CD14-positive monocyte (primary cell): Measurements from ENCODE around the gene EYS. TPM values are rescaled to one million over a fixed set of nuclear protein-coding genes. Genes with fewer than 3 reads are reported as not detected.

Experiments
- DNase-seq, 3 donors: peaks; one replicate each; pipeline ENCODE4 v3.0.0-alpha.2; 2011 to 2022
- H2AFZ ChIP-seq: 2 replicates; pipeline ENCODE4 v1.6.0; 2012; ENCODE audit warnings: mild to moderate bottlenecking, low read depth, low read length, inconsistent platforms; ENCODE audit not compliant: insufficient read depth, poor library complexity, severe bottlenecking
- H3K27ac ChIP-seq, 2 donors: 1 replicate in 1 of 2; 2 replicates in 1 of 2; pipeline ENCODE4 v1.5.1; 2012 to 2013; ENCODE audit warnings: low read length in 2 of 2, control low read depth in 1 of 2, inconsistent platforms in 1 of 2, low read depth in 1 of 2, mild to moderate bottlenecking in 1 of 2
- H3K27me3 ChIP-seq, 2 donors: one replicate each; pipeline versions ENCODE4 v1.6.0 to v1.6.1; 2011 to 2013; ENCODE audit warnings: low read length in 2 of 2; ENCODE audit not compliant: control insufficient read depth in 2 of 2, insufficient read depth in 2 of 2
- H3K36me3 ChIP-seq, 2 donors: replicated peaks in 1 of 2; 1 replicate in 1 of 2; 2 replicates in 1 of 2; pipeline versions ENCODE4 v1.5.1 to v1.6.1; 2012 to 2013; ENCODE audit warnings: low read length in 2 of 2, control low read depth in 1 of 2, inconsistent platforms in 1 of 2, mild to moderate bottlenecking in 1 of 2; ENCODE audit not compliant: insufficient read depth in 2 of 2, control insufficient read depth in 1 of 2
- H3K4me1 ChIP-seq, 2 donors: 1 replicate in 1 of 2; 2 replicates in 1 of 2; pipeline versions ENCODE4 v1.5.1 to v1.6.1; 2012 to 2013; ENCODE audit warnings: low read length in 2 of 2, control low read depth in 1 of 2, inconsistent platforms in 1 of 2, mild to moderate bottlenecking in 1 of 2, moderate library complexity in 1 of 2; ENCODE audit not compliant: insufficient read depth in 2 of 2, control insufficient read depth in 1 of 2
- H3K4me2 ChIP-seq: replicated peaks from 2 replicates; pipeline ENCODE3; 2012; ENCODE audit warnings: low read length, moderate library complexity, mild to moderate bottlenecking; ENCODE audit not compliant: poor library complexity, severe bottlenecking; ENCODE audit errors: extremely low read depth
- H3K4me3 ChIP-seq, 3 experiments: fragments of 200-600 bp in 1 of 3; sonication (generic) in 1 of 3; replicated peaks in 1 of 3; 1 replicate in 2 of 3; 2 replicates in 1 of 3; pipeline ENCODE4 v1.5.1; 2011 to 2013; ENCODE audit warnings: low read length in 3 of 3, mild to moderate bottlenecking in 3 of 3, control low read depth in 2 of 3, low read depth in 2 of 3, inconsistent platforms in 1 of 3, moderate library complexity in 1 of 3
- H3K79me2 ChIP-seq: 2 replicates; pipeline ENCODE4 v1.6.0; 2012; ENCODE audit warnings: mild to moderate bottlenecking, control low read depth, inconsistent platforms, low read length, moderate library complexity; ENCODE audit not compliant: insufficient read depth
- H3K9ac ChIP-seq: 2 replicates; pipeline ENCODE4 v1.6.0; 2017; ENCODE audit warnings: low read length, mild to moderate bottlenecking; ENCODE audit not compliant: insufficient read depth, poor library complexity, severe bottlenecking
- H3K9me3 ChIP-seq, 2 donors: replicated peaks in 1 of 2; 1 replicate in 1 of 2; 2 replicates in 1 of 2; pipeline versions ENCODE4 v1.5.1 to v1.6.1; 2012 to 2013; ENCODE audit warnings: low read length in 2 of 2, control low read depth in 1 of 2; ENCODE audit not compliant: control insufficient read depth in 1 of 2, insufficient read depth in 1 of 2
- H4K20me1 ChIP-seq: 2 replicates; pipeline ENCODE4 v1.6.0; 2012; ENCODE audit warnings: mild to moderate bottlenecking, low read length, control low read depth, moderate library complexity; ENCODE audit not compliant: insufficient read depth
- H3K27ac Mint-ChIP-seq, 7 donors: one replicate each; pipeline ENCODE4 v1.8.0; 2020; ENCODE audit warnings: mild to moderate bottlenecking in 7 of 7, mixed read lengths in 7 of 7, moderate library complexity in 6 of 7, inconsistent platforms in 2 of 7
- H3K27me3 Mint-ChIP-seq, 3 donors: one replicate each; pipeline ENCODE4 v1.8.0; 2021 to 2022; ENCODE audit warnings: low read depth in 3 of 3, mild to moderate bottlenecking in 3 of 3, mixed read lengths in 3 of 3, moderate library complexity in 3 of 3, inconsistent platforms in 1 of 3
- H3K36me3 Mint-ChIP-seq, 2 donors: one replicate each; pipeline ENCODE4 v1.8.0; 2020; ENCODE audit warnings: mixed read lengths in 2 of 2, inconsistent platforms in 1 of 2, mild to moderate bottlenecking in 1 of 2
- H3K4me1 Mint-ChIP-seq: one replicate; pipeline ENCODE4 v1.8.0; 2020; ENCODE audit warnings: mild to moderate bottlenecking, mixed read lengths
- H3K4me3 Mint-ChIP-seq, 2 donors: one replicate each; pipeline ENCODE4 v1.8.0; 2020; ENCODE audit warnings: mild to moderate bottlenecking in 2 of 2, mixed read lengths in 2 of 2, moderate library complexity in 1 of 2
- H3K9me3 Mint-ChIP-seq, 7 donors: one replicate each; pipeline ENCODE4 v1.8.0; 2020 to 2022; ENCODE audit warnings: mixed read lengths in 7 of 7, mild to moderate bottlenecking in 6 of 7, moderate library complexity in 6 of 7, inconsistent platforms in 2 of 7
- WGBS: methylation state at CpG from one replicate; pipeline ENCODE4 v1.1.5; 2013; ENCODE audit warnings: missing lambda C conversion rate; ENCODE audit not compliant: insufficient coverage; 5-methylcytosine and 5-hydroxymethylcytosine counted together
- intact Hi-C, 2 donors: fragments of 100-400 bp; cut with micrococcal nuclease; formaldehyde crosslinking; loops; one replicate each; pipeline versions ENCODE4 v1.15.0 to v1.15.1; 2023
- polyA plus RNA-seq, 3 donors: library from polyadenylated mRNA; depleted of rRNA in 1 of 3; unstranded in 2 of 3; stranded (reverse) in 1 of 3; fragments of 300-500 nt in 2 of 3; fragments of >200 nt in 1 of 3; fragmentation: Illumina TruSeq in 2 of 3; gene quantifications; 1 replicate in 2 of 3; 2 replicates in 1 of 3; pipeline ENCODE4 v1.2.3, GENCODE V29; 2012 to 2021
- TF ChIP-seq, protein P1 (sequence below): fragments of 200-600 bp; IDR thresholded peaks from one replicate; pipeline ENCODE4 v1.8.0; 2022; ENCODE audit warnings: antibody characterized with exemption, mild to moderate bottlenecking

The EYS gene
- polyA plus RNA-seq, 3 donors, result 0.01 to 0.03 TPM; not detected in 1

DNA sequence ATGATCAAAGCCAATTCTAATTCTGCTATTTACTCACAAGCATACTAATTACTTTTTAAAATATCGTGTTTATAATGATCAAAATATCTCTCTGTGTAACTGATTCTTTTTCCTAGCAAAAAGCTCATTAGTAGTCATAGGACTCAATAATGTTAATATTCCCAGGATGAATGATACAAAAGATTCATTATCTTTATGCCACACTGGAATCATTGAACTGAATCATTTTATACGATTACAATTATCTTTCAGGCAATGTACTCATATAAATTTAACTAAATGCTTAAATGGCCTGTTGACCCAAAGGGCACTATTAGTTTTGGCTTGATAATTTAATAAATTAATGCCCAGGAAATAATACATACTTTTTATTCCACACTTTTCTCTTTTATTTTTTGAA lies 96.3 kb downstream of the EYS start:
- no peak overlapping the region for H3K9ac ChIP-seq
- TF ChIP-seq, protein P1, sequence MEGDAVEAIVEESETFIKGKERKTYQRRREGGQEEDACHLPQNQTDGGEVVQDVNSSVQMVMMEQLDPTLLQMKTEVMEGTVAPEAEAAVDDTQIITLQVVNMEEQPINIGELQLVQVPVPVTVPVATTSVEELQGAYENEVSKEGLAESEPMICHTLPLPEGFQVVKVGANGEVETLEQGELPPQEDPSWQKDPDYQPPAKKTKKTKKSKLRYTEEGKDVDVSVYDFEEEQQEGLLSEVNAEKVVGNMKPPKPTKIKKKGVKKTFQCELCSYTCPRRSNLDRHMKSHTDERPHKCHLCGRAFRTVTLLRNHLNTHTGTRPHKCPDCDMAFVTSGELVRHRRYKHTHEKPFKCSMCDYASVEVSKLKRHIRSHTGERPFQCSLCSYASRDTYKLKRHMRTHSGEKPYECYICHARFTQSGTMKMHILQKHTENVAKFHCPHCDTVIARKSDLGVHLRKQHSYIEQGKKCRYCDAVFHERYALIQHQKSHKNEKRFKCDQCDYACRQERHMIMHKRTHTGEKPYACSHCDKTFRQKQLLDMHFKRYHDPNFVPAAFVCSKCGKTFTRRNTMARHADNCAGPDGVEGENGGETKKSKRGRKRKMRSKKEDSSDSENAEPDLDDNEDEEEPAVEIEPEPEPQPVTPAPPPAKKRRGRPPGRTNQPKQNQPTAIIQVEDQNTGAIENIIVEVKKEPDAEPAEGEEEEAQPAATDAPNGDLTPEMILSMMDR, result no peak
- H3K27me3 ChIP-seq, result no peaks in the 10 kb centered on the region
- H3K79me2 ChIP-seq, result no peaks in the 10 kb centered on the region
- Mint-ChIP-seq H3K27ac (no peak overlapping the region), H3K4me1 (no peaks in the 10 kb centered on the region), H3K36me3 (no peaks in the 10 kb centered on the region), H3K9me3 (peaks cover 0 to 4% (median 0%) of the 10 kb centered on the region in 7 donors), H3K27me3 (no peaks in the 10 kb centered on the region), H3K4me3 (no peak overlapping the region)
- H3K9me3 ChIP-seq, result peaks cover 0 to 3% of the 10 kb centered on the region in 2 donors
- no peaks in the 10 kb centered on the region for H4K20me1 ChIP-seq
- no peaks in the 10 kb centered on the region for H3K36me3 ChIP-seq
- no peak for DNase-seq
- no peak overlapping the region for H3K4me3 ChIP-seq
- H3K4me1 ChIP-seq, result no peaks in the 10 kb centered on the region
- intact Hi-C loops, result no loop called here
- no CpG with 5 or more reads among the region's 2 CpGs for WGBS
- H3K4me2 ChIP-seq, result no peak overlapping the region
- H3K27ac ChIP-seq, result no peak overlapping the region
- H2AFZ ChIP-seq, result no peak overlapping the region

DNA sequence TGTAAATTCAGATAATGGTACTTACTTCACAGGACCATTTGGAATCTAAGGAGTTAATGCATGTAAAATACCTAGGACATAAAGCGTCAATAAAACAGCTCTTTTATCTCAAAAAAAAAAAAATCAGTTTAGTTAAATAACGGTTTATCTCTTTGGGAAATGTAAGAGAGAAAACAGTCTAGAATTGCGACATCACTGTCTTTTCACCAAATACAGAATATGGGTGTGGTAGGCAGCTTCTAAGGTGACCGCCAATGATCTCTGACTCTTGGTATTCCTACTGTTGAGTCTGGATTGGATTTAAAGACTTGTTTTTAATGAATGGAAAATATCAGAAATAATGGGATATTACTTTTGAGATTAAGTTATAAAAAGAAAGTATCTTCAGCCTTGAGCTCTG lies 111.5 kb downstream of the EYS start:
- H3K27ac ChIP-seq, result no peak overlapping the region
- no peaks in the 10 kb centered on the region for H3K4me1 Mint-ChIP-seq
- H3K4me3 ChIP-seq, result no peak overlapping the region
- no peaks in the 10 kb centered on the region for H4K20me1 ChIP-seq
- TF ChIP-seq, protein P1, result no peak
- no peaks in the 10 kb centered on the region for H3K27me3 ChIP-seq
- intact Hi-C loops, result no loop called here
- H3K27ac Mint-ChIP-seq, result no peak overlapping the region
- no peaks in the 10 kb centered on the region for H3K9me3 ChIP-seq
- H3K27me3 Mint-ChIP-seq, result no peaks in the 10 kb centered on the region
- H3K36me3 ChIP-seq, result no peaks in the 10 kb centered on the region
- no peak overlapping the region for H3K4me2 ChIP-seq
- peaks cover 0 to 2% (median 0%) of the 10 kb centered on the region in 7 donors for H3K9me3 Mint-ChIP-seq
- H3K79me2 ChIP-seq, result no peaks in the 10 kb centered on the region
- H3K36me3 Mint-ChIP-seq, result no peaks in the 10 kb centered on the region
- WGBS, result no CpG with 5 or more reads among the region's 4 CpGs
- no peaks in the 10 kb centered on the region for H3K4me1 ChIP-seq
- H2AFZ ChIP-seq, result no peak overlapping the region
- DNase-seq, result no peak
- no peak overlapping the region for H3K9ac ChIP-seq
- H3K4me3 Mint-ChIP-seq, result no peak overlapping the region
